LNCAP (cell line): Measurements from ENCODE around the gene SLC6A4.

Experiments used
- CTCF ChIP-seq: fragments of 450-650 bp; IDR thresholded peaks from 2 replicates; pipeline ENCODE4 v1.5.1; 2017; ENCODE audit warnings: mild to moderate bottlenecking

SLC6A4 gene

GRCh38 chr17:30153463-30153862, 82.0 kb downstream of the SLC6A4 start:
- no peak for TF ChIP-seq CTCF

- TF ChIP-seq CTCF: no peak
These were observed 84.0 kb downstream of the SLC6A4 start for GRCh38 chr17:30151471-30151870.

- TF ChIP-seq CTCF: no peak
These were observed 87.1 kb downstream of the SLC6A4 start for GRCh38 chr17:30148376-30148775.
